IPS-18c (cell line): Measurements from ENCODE around the gene CERS6.

ENCODE experiments used
- H3K4me3 ChIP-seq: 2 replicates; pipeline ENCODE4 v1.7.0; 2013; ENCODE audit warnings: low read depth, mild to moderate bottlenecking, low read length, moderate library complexity; ENCODE audit not compliant: insufficient read depth
- H3K9me3 ChIP-seq: one replicate; pipeline ENCODE4 v1.6.1; 2013; ENCODE audit warnings: mild to moderate bottlenecking, low read length, moderate library complexity; ENCODE audit not compliant: control insufficient read depth, insufficient read depth

The CERS6 gene

GRCh38 chr2:168534926-168535325 lies 78.9 kb downstream of the CERS6 start:
- Histone ChIP-seq H3K4me3 (no peak overlapping the region), H3K9me3 (no peaks in the 10 kb centered on the region)

- Histone ChIP-seq H3K4me3 (no peak overlapping the region), H3K9me3 (no peaks in the 10 kb centered on the region)
Measured at GRCh38 chr2:168536925-168537466, 80.9 kb downstream of the CERS6 start.

- H3K4me3 ChIP-seq, result no peak overlapping the region
- H3K9me3 ChIP-seq, result no peaks in the 10 kb centered on the region
Measured at GRCh38 chr2:168538133-168538532, 82.1 kb downstream of the CERS6 start.

- Histone ChIP-seq H3K4me3 (no peak overlapping the region), H3K9me3 (no peaks in the 10 kb centered on the region)
Measured at GRCh38 chr2:168538534-168538933, 82.5 kb downstream of the CERS6 start.

GRCh38 chr2:168539945-168540344 lies 83.9 kb downstream of the CERS6 start:
- H3K9me3 ChIP-seq, result no peaks in the 10 kb centered on the region

GRCh38 chr2:168541858-168542257 lies 85.8 kb downstream of the CERS6 start:
- Histone ChIP-seq H3K9me3 (no peaks in the 10 kb centered on the region), H3K4me3 (no peak overlapping the region)

More at GRCh38 chr2:168539945-168540344, 83.9 kb downstream of the CERS6 start:
- no peak overlapping the region for H3K4me3 ChIP-seq

- Histone ChIP-seq H3K4me3 (no peak overlapping the region), H3K9me3 (no peaks in the 10 kb centered on the region)
Measured at GRCh38 chr2:168543037-168543436, 87.0 kb downstream of the CERS6 start.

GRCh38 chr2:168543935-168544334 lies 87.9 kb downstream of the CERS6 start:
- Histone ChIP-seq H3K4me3 (no peak overlapping the region), H3K9me3 (no peaks in the 10 kb centered on the region)

GRCh38 chr2:168545439-168546082 lies 89.5 kb downstream of the CERS6 start:
- no peaks in the 10 kb centered on the region for H3K9me3 ChIP-seq
- no peak overlapping the region for H3K4me3 ChIP-seq

GRCh38 chr2:168550670-168551069 lies 94.6 kb downstream of the CERS6 start:
- no peaks in the 10 kb centered on the region for H3K9me3 ChIP-seq
- H3K4me3 ChIP-seq, result no peak overlapping the region

- Histone ChIP-seq H3K9me3 (no peaks in the 10 kb centered on the region), H3K4me3 (no peak overlapping the region)
Measured at GRCh38 chr2:168552450-168552856, 96.4 kb downstream of the CERS6 start.

GRCh38 chr2:168555283-168555682 lies 99.2 kb downstream of the CERS6 start:
- Histone ChIP-seq H3K4me3 (no peak overlapping the region), H3K9me3 (no peaks in the 10 kb centered on the region)

GRCh38 chr2:168559187-168559586 lies 103.1 kb downstream of the CERS6 start:
- H3K4me3 ChIP-seq, result no peak overlapping the region
- no peaks in the 10 kb centered on the region for H3K9me3 ChIP-seq

GRCh38 chr2:168560817-168561499 lies 104.9 kb downstream of the CERS6 start:
- Histone ChIP-seq H3K9me3 (no peaks in the 10 kb centered on the region), H3K4me3 (no peak overlapping the region)

GRCh38 chr2:168561991-168562390 lies 105.9 kb downstream of the CERS6 start:
- Histone ChIP-seq H3K9me3 (no peaks in the 10 kb centered on the region), H3K4me3 (no peak overlapping the region)

GRCh38 chr2:168562971-168563370 lies 106.9 kb downstream of the CERS6 start:
- H3K4me3 ChIP-seq, result no peak overlapping the region

GRCh38 chr2:168564641-168565040 lies 108.6 kb downstream of the CERS6 start:
- Histone ChIP-seq H3K4me3 (no peak overlapping the region), H3K9me3 (no peaks in the 10 kb centered on the region)

More at GRCh38 chr2:168562971-168563370, 106.9 kb downstream of the CERS6 start:
- H3K9me3 ChIP-seq, result no peaks in the 10 kb centered on the region

GRCh38 chr2:168565112-168565511 lies 109.0 kb downstream of the CERS6 start:
- no peak overlapping the region for H3K4me3 ChIP-seq
- no peaks in the 10 kb centered on the region for H3K9me3 ChIP-seq
